ENCODE measurements around the gene ARID1B.
A peak's percentile ranks its signal among the peaks of the same experiment; 100 is the strongest.

The ARID1B gene

DNA sequence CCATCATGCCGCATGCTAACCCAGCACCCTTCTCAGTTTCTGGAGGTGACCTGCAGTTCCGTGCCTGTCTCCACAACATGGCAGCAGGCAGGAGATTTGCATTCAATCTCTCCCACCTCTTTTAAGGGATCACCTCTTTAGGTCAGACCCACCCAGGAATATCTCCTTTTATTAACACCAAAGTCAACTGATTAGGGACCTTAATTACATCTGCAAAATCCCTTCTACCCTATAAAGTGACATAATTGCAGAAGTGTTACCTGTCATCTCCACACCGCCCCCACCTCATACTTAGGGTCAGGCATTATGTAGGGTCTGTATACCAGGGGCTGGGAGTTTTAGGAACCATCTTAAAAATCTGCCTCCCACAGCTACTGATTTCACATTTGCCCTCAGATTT lies 278.7 kb downstream of the ARID1B start (continued):
- peak; percentile 88 for TF ChIP-seq SETDB1 (IDR thresholded peaks at IDR 0.05; ENCODE audit: insufficient read length, low read length)
- no peak for TF ChIP-seq ZBTB21 (tag by site-specific recombination; IDR thresholded peaks at IDR 0.05)
- TF ChIP-seq HOXC10 (CRISPR knock-in tag; IDR thresholded peaks at IDR 0.05): no peak
- TF ChIP-seq MEIS1 (CRISPR knock-in tag; IDR thresholded peaks at IDR 0.05; ENCODE audit: borderline replicate concordance): no peak
- no peak for TF ChIP-seq ZNF76 (tag by site-specific recombination; IDR thresholded peaks at IDR 0.05; ENCODE audit: borderline replicate concordance, low read depth)
- TF ChIP-seq ZFP3 (tag by site-specific recombination; IDR thresholded peaks at IDR 0.05; ENCODE audit: low read depth): no peak
- TF ChIP-seq TRIM28 (IDR thresholded peaks at IDR 0.05; ENCODE audit: borderline replicate concordance, low read length): peak; percentile 65; the same call in 1 of the 2 replicates
- TF ChIP-seq ZFP69B (tag by site-specific recombination; IDR thresholded peaks at IDR 0.05): no peak

DNA sequence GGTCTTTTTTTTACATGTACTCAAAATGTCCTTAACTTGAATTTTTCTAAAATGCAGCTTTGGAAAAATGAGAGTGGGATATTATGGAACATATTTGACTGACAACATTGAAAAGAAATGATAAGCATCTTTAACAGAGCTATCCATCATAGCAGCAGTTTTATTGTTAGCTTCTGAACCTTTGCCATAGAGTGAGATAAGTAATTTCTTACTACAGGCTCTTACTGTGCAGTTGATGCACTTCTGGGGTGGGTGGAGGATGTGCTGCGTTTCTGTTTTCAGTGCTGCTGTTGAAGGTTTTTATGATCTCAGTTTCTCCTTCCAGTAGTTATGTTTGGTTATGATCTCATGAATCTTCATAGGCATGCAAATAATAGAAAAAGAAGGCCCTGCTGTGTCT lies 279.1 kb downstream of the ARID1B start:
- H3K27ac ChIP-seq (ENCODE audit: extremely low read depth, low read depth, low read length): no peak overlapping the region
- H3K4me1 ChIP-seq (ENCODE audit: control insufficient read depth, insufficient read depth, low read length): peaks cover 18% of the 10 kb centered on the region
- no peak overlapping the region for H3K4me3 ChIP-seq (ENCODE audit: low read depth, low read length)
- no peaks in the 10 kb centered on the region for H3K9me3 ChIP-seq (ENCODE audit: control insufficient read depth, insufficient read depth, low read depth, low read length)
- CTCF ChIA-PET: interaction anchor here (0.6 to 1.5 kb wide), 7 partner anchors 10 to 658 kb away, joined by 3 to 4 read pairs (median 3); no protein-coding TSS in a partner anchor
- no peaks in the 10 kb centered on the region for H3K36me3 ChIP-seq (ENCODE audit: control insufficient read depth in 2 of 2, insufficient read depth in 1 of 2, low read length in 2 of 2)
- POLR2A ChIA-PET: no interaction called here
- TF ChIP-seq ZNF169 (tag by site-specific recombination; IDR thresholded peaks at IDR 0.05) (no peak), ZIC2 (tag by site-specific recombination; IDR thresholded peaks at IDR 0.05) (no peak), HOXA7 (CRISPR knock-in tag; IDR thresholded peaks at IDR 0.05; ENCODE audit: borderline replicate concordance) (no peak), ZNF548 (tag by site-specific recombination; IDR thresholded peaks at IDR 0.05) (no peak), ZNF555 (tag by site-specific recombination; conservative IDR thresholded peaks at IDR 0.05) (no peak), ZNF341 (tag by site-specific recombination; IDR thresholded peaks at IDR 0.05; ENCODE audit: low read depth) (0 out of 2 replicates have a peak, but pooled peaks have one; percentile 48), ZNF830 (tag by site-specific recombination; IDR thresholded peaks at IDR 0.05; ENCODE audit: low read depth) (no peak), OSR2 (tag by site-specific recombination; IDR thresholded peaks at IDR 0.05) (peak; percentile 88), EGR2 (tag by site-specific recombination; IDR thresholded peaks at IDR 0.05; ENCODE audit: low read depth) (no peak)
- TF ChIP-seq, protein P1, sequence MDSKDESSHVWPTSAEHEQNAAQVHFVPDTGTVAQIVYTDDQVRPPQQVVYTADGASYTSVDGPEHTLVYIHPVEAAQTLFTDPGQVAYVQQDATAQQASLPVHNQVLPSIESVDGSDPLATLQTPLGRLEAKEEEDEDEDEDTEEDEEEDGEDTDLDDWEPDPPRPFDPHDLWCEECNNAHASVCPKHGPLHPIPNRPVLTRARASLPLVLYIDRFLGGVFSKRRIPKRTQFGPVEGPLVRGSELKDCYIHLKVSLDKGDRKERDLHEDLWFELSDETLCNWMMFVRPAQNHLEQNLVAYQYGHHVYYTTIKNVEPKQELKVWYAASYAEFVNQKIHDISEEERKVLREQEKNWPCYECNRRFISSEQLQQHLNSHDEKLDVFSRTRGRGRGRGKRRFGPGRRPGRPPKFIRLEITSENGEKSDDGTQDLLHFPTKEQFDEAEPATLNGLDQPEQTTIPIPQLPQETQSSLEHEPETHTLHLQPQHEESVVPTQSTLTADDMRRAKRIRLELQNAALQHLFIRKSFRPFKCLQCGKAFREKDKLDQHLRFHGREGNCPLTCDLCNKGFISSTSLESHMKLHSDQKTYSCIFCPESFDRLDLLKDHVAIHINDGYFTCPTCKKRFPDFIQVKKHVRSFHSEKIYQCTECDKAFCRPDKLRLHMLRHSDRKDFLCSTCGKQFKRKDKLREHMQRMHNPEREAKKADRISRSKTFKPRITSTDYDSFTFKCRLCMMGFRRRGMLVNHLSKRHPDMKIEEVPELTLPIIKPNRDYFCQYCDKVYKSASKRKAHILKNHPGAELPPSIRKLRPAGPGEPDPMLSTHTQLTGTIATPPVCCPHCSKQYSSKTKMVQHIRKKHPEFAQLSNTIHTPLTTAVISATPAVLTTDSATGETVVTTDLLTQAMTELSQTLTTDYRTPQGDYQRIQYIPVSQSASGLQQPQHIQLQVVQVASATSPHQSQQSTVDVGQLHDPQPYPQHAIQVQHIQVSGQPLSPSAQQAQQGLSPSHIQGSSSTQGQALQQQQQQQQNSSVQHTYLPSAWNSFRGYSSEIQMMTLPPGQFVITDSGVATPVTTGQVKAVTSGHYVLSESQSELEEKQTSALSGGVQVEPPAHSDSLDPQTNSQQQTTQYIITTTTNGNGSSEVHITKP (tag by site-specific recombination; IDR thresholded peaks at IDR 0.05): no peak
- TF ChIP-seq, protein P2, sequence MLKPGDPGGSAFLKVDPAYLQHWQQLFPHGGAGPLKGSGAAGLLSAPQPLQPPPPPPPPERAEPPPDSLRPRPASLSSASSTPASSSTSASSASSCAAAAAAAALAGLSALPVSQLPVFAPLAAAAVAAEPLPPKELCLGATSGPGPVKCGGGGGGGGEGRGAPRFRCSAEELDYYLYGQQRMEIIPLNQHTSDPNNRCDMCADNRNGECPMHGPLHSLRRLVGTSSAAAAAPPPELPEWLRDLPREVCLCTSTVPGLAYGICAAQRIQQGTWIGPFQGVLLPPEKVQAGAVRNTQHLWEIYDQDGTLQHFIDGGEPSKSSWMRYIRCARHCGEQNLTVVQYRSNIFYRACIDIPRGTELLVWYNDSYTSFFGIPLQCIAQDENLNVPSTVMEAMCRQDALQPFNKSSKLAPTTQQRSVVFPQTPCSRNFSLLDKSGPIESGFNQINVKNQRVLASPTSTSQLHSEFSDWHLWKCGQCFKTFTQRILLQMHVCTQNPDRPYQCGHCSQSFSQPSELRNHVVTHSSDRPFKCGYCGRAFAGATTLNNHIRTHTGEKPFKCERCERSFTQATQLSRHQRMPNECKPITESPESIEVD (tag by site-specific recombination; IDR thresholded peaks at IDR 0.05): peak; percentile 59; the same call in 1 of the 2 replicates
- TF ChIP-seq, protein P3, sequence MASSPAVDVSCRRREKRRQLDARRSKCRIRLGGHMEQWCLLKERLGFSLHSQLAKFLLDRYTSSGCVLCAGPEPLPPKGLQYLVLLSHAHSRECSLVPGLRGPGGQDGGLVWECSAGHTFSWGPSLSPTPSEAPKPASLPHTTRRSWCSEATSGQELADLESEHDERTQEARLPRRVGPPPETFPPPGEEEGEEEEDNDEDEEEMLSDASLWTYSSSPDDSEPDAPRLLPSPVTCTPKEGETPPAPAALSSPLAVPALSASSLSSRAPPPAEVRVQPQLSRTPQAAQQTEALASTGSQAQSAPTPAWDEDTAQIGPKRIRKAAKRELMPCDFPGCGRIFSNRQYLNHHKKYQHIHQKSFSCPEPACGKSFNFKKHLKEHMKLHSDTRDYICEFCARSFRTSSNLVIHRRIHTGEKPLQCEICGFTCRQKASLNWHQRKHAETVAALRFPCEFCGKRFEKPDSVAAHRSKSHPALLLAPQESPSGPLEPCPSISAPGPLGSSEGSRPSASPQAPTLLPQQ (tag by site-specific recombination; IDR thresholded peaks at IDR 0.05): no peak

Measured in HEK293 (cell line).